ENCODE data around the gene ACKR3. TPM values are rescaled to one million over a fixed set of nuclear protein-coding genes. Genes with fewer than 3 reads are reported as not detected.

The ACKR3 gene
- total and polyA plus RNA-seq, 2 experiments from 2014 or later: 1.0 to 3.0 TPM

DNA sequence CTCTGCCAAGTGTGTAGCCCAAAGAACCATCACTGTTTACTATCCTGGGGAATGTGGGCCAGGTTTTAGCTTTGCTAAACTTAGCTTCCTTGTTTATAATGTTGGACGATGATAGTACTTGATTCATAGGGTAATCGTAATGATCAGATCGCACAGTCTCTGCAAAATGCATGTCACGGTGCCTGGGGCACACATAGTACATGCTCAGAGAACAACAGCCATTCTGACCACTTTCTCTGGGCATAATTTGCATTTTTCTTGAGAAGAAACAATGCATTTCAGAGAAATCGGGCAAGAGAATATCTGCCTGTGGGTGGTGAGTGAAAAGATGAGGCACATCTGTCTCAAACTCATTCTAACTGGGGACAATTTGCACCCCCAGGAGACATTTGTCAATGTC, 16.3 kb downstream of the ACKR3 start:
- peaks cover 6% of the 10 kb centered on the region for H3K36me3 Mint-ChIP-seq (ENCODE audit: low read depth)
- Histone ChIP-seq H3K4me2 (no peak overlapping the region), H3K27ac (ENCODE audit: low read depth) (no peak overlapping the region), H3K9me2 (ENCODE audit: insufficient read depth) (no peaks in the 10 kb centered on the region), H2AFZ (no peak overlapping the region), H3K36me3 (ENCODE audit: insufficient read depth) (no peaks in the 10 kb centered on the region), H3F3A (replicated peaks; ENCODE audit: low read depth) (no peaks in the 10 kb centered on the region), H3K4me1 (ENCODE audit: insufficient read depth) (no peaks in the 10 kb centered on the region), H3K79me2 (replicated peaks; ENCODE audit: insufficient read depth) (no peaks in the 10 kb centered on the region), H4K20me1 (replicated peaks; ENCODE audit: insufficient read depth) (no peaks in the 10 kb centered on the region), H3K27me3 (ENCODE audit: insufficient read depth) (no peaks in the 10 kb centered on the region), H3K4me3 (no peak overlapping the region)
- peaks cover 3% of the 10 kb centered on the region; the same call in 1 of the 3 replicates for H3K9me3 Mint-ChIP-seq
- no peak overlapping the region for H3K27ac Mint-ChIP-seq
- TF ChIP-seq, protein P1, sequence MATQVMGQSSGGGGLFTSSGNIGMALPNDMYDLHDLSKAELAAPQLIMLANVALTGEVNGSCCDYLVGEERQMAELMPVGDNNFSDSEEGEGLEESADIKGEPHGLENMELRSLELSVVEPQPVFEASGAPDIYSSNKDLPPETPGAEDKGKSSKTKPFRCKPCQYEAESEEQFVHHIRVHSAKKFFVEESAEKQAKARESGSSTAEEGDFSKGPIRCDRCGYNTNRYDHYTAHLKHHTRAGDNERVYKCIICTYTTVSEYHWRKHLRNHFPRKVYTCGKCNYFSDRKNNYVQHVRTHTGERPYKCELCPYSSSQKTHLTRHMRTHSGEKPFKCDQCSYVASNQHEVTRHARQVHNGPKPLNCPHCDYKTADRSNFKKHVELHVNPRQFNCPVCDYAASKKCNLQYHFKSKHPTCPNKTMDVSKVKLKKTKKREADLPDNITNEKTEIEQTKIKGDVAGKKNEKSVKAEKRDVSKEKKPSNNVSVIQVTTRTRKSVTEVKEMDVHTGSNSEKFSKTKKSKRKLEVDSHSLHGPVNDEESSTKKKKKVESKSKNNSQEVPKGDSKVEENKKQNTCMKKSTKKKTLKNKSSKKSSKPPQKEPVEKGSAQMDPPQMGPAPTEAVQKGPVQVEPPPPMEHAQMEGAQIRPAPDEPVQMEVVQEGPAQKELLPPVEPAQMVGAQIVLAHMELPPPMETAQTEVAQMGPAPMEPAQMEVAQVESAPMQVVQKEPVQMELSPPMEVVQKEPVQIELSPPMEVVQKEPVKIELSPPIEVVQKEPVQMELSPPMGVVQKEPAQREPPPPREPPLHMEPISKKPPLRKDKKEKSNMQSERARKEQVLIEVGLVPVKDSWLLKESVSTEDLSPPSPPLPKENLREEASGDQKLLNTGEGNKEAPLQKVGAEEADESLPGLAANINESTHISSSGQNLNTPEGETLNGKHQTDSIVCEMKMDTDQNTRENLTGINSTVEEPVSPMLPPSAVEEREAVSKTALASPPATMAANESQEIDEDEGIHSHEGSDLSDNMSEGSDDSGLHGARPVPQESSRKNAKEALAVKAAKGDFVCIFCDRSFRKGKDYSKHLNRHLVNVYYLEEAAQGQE (IDR thresholded peaks at IDR 0.05; ENCODE audit: unreplicated experiment): no peak
- TF ChIP-seq ZNF114 (CRISPR knock-in tag; IDR thresholded peaks at IDR 0.05) (no peak), NANOG (IDR thresholded peaks at IDR 0.05; ENCODE audit: borderline replicate concordance) (no peak), EZH2 (IDR thresholded peaks at IDR 0.05; ENCODE audit: low read depth, unreplicated experiment) (no peak), EZH2phosphoT487 (IDR thresholded peaks at IDR 0.05; ENCODE audit: unreplicated experiment) (no peak), POLR2AphosphoS5 (IDR thresholded peaks at IDR 0.05; ENCODE audit: low read depth) (no peak)
- DNase-seq (ENCODE audit: low spot score) (no peak), ATAC-seq (no peak)
- no peaks in the 10 kb centered on the region for H3K27me3 Mint-ChIP-seq (ENCODE audit: insufficient read depth, low read depth, poor library complexity)
- no peak overlapping the region for H3K4me3 Mint-ChIP-seq
- H3K4me1 Mint-ChIP-seq: no peaks in the 10 kb centered on the region

DNA sequence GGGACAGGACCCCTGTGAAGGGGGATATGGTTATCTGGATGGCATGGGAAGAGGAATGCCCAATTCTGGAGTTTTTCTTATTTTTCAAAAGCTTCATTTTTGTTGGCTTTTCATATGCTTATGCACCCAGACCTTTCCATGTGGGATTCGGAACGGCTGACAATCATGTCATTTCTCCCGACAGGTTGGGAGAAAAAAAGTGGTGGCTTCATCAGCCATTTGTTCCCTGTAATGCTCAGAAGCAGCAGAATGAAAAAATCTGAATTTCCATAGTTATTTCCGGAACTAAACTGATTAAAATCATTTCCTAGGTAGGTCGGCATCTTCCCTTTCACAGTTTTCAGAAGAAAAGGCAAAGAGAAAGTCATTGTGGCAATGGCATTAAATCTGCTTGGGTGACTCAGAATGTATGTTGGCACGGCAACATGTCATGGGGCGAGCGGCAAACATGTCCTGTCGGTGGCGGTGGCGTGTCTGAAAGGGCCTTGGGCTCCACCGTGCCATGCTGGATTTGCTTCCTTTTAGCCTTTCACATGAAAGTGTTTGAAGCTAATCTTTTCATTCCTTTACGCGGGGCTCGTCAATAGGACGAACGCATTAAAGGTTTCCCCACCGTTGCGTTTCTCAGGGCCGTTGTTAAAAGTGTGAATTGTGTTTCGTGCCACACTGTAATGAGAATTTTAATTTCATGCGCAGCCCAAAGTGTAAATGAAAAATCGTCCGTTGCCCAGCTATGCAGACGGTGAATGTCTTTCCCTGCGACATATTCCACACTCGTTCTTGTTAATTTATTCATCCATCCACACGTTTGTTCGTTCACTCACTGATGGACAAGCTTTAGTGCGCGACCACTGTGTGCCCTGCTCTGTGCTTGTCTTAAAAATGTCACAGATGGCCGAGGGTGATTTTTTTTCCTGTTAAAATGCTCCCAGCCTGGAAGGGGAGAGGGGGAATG, 18.5 kb downstream of the ACKR3 start:
- H3K27ac ChIP-seq (ENCODE audit: low read depth): no peak overlapping the region
- Mint-ChIP-seq H3K4me3 (no peak overlapping the region), H3K4me1 (no peaks in the 10 kb centered on the region), H3K27me3 (ENCODE audit: insufficient read depth, low read depth, poor library complexity) (no peaks in the 10 kb centered on the region), H3K36me3 (ENCODE audit: low read depth) (no peaks in the 10 kb centered on the region), H3K9me3 (peaks cover 3% of the 10 kb centered on the region; the same call in 1 of the 3 replicates), H3K27ac (no peak overlapping the region)
- H3K4me1 ChIP-seq (ENCODE audit: insufficient read depth): no peaks in the 10 kb centered on the region
- H3K9me2 ChIP-seq (ENCODE audit: insufficient read depth): no peaks in the 10 kb centered on the region
- no peaks in the 10 kb centered on the region for H3K27me3 ChIP-seq (ENCODE audit: insufficient read depth)
- ATAC-seq (no peak), DNase-seq (ENCODE audit: low spot score) (no peak)
- no peaks in the 10 kb centered on the region for H3K79me2 ChIP-seq (replicated peaks; ENCODE audit: insufficient read depth)
- no peak overlapping the region for H3K4me3 ChIP-seq
- no peak overlapping the region for H2AFZ ChIP-seq
- H3F3A ChIP-seq (replicated peaks; ENCODE audit: low read depth): no peaks in the 10 kb centered on the region
- no peak overlapping the region for H3K4me2 ChIP-seq
- no peaks in the 10 kb centered on the region for H3K36me3 ChIP-seq (ENCODE audit: insufficient read depth)
- no peaks in the 10 kb centered on the region for H4K20me1 ChIP-seq (replicated peaks; ENCODE audit: insufficient read depth)
- TF ChIP-seq JUNB (IDR thresholded peaks at IDR 0.05; ENCODE audit: unreplicated experiment) (no peak), CREB1 (CRISPR knock-in tag; IDR thresholded peaks at IDR 0.05; ENCODE audit: low read depth) (no peak), NANOG (IDR thresholded peaks at IDR 0.05; ENCODE audit: borderline replicate concordance) (no peak), EZH2 (IDR thresholded peaks at IDR 0.05; ENCODE audit: low read depth, unreplicated experiment) (no peak), ZNF114 (CRISPR knock-in tag; IDR thresholded peaks at IDR 0.05) (no peak)
- TF ChIP-seq, protein P1 (IDR thresholded peaks at IDR 0.05; ENCODE audit: unreplicated experiment): no peak
- TF ChIP-seq, protein P2, sequence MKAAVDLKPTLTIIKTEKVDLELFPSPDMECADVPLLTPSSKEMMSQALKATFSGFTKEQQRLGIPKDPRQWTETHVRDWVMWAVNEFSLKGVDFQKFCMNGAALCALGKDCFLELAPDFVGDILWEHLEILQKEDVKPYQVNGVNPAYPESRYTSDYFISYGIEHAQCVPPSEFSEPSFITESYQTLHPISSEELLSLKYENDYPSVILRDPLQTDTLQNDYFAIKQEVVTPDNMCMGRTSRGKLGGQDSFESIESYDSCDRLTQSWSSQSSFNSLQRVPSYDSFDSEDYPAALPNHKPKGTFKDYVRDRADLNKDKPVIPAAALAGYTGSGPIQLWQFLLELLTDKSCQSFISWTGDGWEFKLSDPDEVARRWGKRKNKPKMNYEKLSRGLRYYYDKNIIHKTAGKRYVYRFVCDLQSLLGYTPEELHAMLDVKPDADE (IDR thresholded peaks at IDR 0.05): no peak

All from GM23338 (cell line).